Upper lobe of left lung (tissue), 4 donors: Measurements from ENCODE around the gene SEC16A.

Source experiments
- CTCF ChIP-seq, 6 experiments: fragments of 450-650 bp in 4 of 6; fragments of 200-600 bp in 2 of 6; sonication (generic) in 2 of 6; IDR thresholded peaks; one replicate each; pipeline ENCODE4 v1.5.1; 2016 to 2019; ENCODE audit warnings: antibody characterized with exemption in 6 of 6
- POLR2A ChIP-seq, 4 donors: fragments of 450-650 bp; IDR thresholded peaks; one replicate each; pipeline ENCODE4 v1.5.1; 2016 to 2017; ENCODE audit warnings: antibody characterized with exemption in 4 of 4, mild to moderate bottlenecking in 2 of 4
- POLR2AphosphoS5 ChIP-seq, 2 donors: sonication (generic); formaldehyde crosslinking; IDR thresholded peaks; one replicate each; pipeline ENCODE4 v1.5.1; 2017; ENCODE audit warnings: antibody characterized with exemption in 2 of 2

DNA sequence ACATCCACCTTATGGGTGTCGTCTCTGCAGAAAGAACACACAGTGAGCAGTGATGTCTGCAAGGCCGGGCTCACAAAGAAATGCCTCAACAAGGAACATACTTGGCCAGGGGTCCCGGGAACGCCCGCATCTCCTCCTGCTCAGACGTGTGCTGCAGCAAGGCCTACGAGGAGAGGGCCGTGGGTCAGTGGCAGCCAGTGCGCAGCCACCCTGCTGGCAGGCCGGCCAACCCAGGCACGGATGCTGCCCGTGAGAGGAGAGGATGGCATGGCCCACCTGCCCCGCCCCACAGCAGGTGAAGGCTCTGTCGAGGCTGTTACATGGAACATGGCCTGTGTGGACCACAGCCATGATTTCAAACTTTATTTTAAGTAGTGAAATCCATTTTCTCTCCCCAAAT is 19.3 kb downstream of the SEC16A start:
- TF ChIP-seq CTCF (IDR thresholded peaks at IDR 0.05) (no peak), POLR2A (IDR thresholded peaks at IDR 0.05) (no peak), POLR2AphosphoS5 (IDR thresholded peaks at IDR 0.05) (no peak)
